ENCODE data around the gene SYTL2. TPM values are rescaled to one million over a fixed set of nuclear protein-coding genes. Genes with fewer than 3 reads are reported as not detected.

SYTL2 gene
- total and polyA plus RNA-seq, 2 experiments from 2014 or later: 3.4 to 7.2 TPM

DNA sequence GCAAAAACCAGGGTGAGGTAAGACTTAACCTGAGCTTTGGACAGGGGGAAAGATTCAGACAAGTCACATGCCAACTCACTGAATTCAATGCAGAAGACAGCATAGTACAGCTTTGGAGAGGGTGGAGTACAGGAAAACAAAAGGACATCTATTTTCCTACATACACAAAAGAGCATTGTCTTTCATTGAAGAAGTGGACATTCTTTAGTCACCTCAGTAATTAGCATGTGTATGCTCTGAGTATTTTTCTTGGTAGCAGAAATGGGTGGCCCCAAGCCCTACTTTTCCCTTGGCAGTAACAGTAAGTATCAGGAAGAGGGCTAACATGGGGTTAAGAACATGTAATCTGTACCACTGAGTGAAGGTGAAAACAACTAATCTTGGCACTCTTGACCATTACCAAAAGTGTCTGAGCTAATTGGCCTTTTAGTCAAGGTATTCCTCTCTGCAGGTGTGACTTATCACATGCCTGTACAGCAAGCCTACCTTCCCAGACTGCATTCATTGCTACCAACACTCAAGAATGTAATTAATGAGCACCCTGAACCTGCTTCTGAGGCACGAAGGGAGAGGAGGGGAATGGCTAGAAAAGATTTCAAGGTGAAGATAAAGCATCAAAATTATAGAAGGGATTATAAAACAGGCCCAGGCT lies 33.9 kb downstream of the SYTL2 start:
- peak overlapping the region; percentile 29; the same call in 1 of the 2 replicates for H2AFZ ChIP-seq
- 0 out of 2 replicates have a peak overlapping the region, but pooled peaks have one; percentile 20 for H3K4me2 ChIP-seq
- no peaks in the 10 kb centered on the region; the same call in 1 of the 3 replicates for H3K36me3 Mint-ChIP-seq (ENCODE audit: low read depth)
- no peaks in the 10 kb centered on the region for H4K20me1 ChIP-seq (replicated peaks; ENCODE audit: insufficient read depth)
- H3K4me1 ChIP-seq (ENCODE audit: insufficient read depth): peaks cover 11% of the 10 kb centered on the region
- H3K4me3 ChIP-seq: no peak overlapping the region
- peaks cover 10% of the 10 kb centered on the region; the same call in 1 of the 2 replicates for H3K9me2 ChIP-seq (ENCODE audit: insufficient read depth)
- H3F3A ChIP-seq (replicated peaks; ENCODE audit: low read depth): no peaks in the 10 kb centered on the region
- ATAC-seq (peak; percentile 36), DNase-seq (ENCODE audit: low spot score) (no peak)
- H3K27me3 Mint-ChIP-seq (ENCODE audit: insufficient read depth, low read depth, poor library complexity): peaks cover 3% of the 10 kb centered on the region
- H3K36me3 ChIP-seq (ENCODE audit: insufficient read depth): no peaks in the 10 kb centered on the region
- no peak for TF ChIP-seq ZNF331 (CRISPR knock-in tag; IDR thresholded peaks at IDR 0.05; ENCODE audit: low read depth)
- no peak for TF ChIP-seq NANOG (IDR thresholded peaks at IDR 0.05; ENCODE audit: borderline replicate concordance)
- TF ChIP-seq, protein P1, sequence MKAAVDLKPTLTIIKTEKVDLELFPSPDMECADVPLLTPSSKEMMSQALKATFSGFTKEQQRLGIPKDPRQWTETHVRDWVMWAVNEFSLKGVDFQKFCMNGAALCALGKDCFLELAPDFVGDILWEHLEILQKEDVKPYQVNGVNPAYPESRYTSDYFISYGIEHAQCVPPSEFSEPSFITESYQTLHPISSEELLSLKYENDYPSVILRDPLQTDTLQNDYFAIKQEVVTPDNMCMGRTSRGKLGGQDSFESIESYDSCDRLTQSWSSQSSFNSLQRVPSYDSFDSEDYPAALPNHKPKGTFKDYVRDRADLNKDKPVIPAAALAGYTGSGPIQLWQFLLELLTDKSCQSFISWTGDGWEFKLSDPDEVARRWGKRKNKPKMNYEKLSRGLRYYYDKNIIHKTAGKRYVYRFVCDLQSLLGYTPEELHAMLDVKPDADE (IDR thresholded peaks at IDR 0.05): no peak
- TF ChIP-seq EZH2 (IDR thresholded peaks at IDR 0.05; ENCODE audit: low read depth, unreplicated experiment): no peak
- H3K27ac Mint-ChIP-seq: peak overlapping the region; percentile 6; the same call in 1 of the 2 replicates
- no peak overlapping the region for H3K27ac ChIP-seq (ENCODE audit: low read depth)
- no peak overlapping the region for H3K4me3 Mint-ChIP-seq
- H3K9me3 Mint-ChIP-seq: peaks cover 3% of the 10 kb centered on the region; the same call in 1 of the 3 replicates
- H3K79me2 ChIP-seq (replicated peaks; ENCODE audit: insufficient read depth): no peaks in the 10 kb centered on the region
- no peaks in the 10 kb centered on the region for H3K27me3 ChIP-seq (ENCODE audit: insufficient read depth)
- peaks cover 21% of the 10 kb centered on the region for H3K4me1 Mint-ChIP-seq

DNA sequence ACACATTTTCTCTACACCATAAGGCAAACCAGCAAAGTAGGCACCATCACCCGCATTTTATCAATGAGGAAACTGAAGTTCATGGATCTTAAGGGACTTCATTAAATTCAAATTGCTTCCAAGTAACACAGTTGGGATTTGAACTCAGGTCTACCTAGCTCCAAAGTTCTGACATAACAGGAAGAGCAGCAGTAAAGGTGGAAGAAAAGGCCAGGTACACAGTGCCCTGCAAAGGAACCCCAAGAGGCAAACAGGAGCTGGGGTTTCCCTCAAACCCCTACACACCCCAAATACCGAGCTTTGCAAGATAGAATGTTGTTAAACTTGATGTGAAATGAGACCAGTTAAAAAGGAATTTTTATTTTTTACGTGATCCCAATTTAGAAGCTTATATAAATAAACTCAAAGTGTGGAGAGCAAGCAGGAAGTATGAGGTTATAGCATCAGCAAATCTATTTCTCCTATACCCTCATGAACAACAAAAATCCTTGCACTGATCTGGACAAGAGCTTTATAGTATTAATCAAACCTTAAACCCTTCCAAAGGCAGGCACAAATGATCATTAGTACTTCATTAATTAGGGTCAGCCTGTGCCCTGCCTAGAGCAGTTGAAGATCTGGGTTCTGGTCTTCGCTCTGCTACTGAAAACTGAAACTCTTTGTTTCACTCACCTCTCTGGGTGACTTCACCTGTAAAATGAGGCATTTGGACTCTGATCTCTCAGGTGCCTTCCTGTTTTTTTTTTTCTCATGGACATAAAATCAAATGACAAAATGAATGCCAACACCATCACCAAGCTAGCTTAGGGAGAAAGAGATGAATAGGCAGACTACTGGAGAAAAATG lies 36.5 kb downstream of the SYTL2 start:
- Mint-ChIP-seq H3K4me1 (peaks cover 24% of the 10 kb centered on the region), H3K27ac (no peak overlapping the region), H3K36me3 (ENCODE audit: low read depth) (no peaks in the 10 kb centered on the region; the same call in 2 of the 3 replicates), H3K4me3 (no peak overlapping the region), H3K27me3 (ENCODE audit: insufficient read depth, low read depth, poor library complexity) (peaks cover 5% of the 10 kb centered on the region), H3K9me3 (peaks cover under 1% of the 10 kb centered on the region; the same call in 2 of the 3 replicates)
- no peak overlapping the region for H3K4me3 ChIP-seq
- no peaks in the 10 kb centered on the region for H4K20me1 ChIP-seq (replicated peaks; ENCODE audit: insufficient read depth)
- H3K27me3 ChIP-seq (ENCODE audit: insufficient read depth): no peaks in the 10 kb centered on the region
- DNase-seq (ENCODE audit: low spot score) (no peak), ATAC-seq (no peak)
- TF ChIP-seq NANOG (IDR thresholded peaks at IDR 0.05; ENCODE audit: borderline replicate concordance) (no peak), ZNF331 (CRISPR knock-in tag; IDR thresholded peaks at IDR 0.05; ENCODE audit: low read depth) (no peak), JUNB (IDR thresholded peaks at IDR 0.05; ENCODE audit: unreplicated experiment) (no peak), CREB1 (CRISPR knock-in tag; IDR thresholded peaks at IDR 0.05; ENCODE audit: low read depth) (no peak), ZNF114 (CRISPR knock-in tag; IDR thresholded peaks at IDR 0.05) (no peak)
- TF ChIP-seq, protein P2, sequence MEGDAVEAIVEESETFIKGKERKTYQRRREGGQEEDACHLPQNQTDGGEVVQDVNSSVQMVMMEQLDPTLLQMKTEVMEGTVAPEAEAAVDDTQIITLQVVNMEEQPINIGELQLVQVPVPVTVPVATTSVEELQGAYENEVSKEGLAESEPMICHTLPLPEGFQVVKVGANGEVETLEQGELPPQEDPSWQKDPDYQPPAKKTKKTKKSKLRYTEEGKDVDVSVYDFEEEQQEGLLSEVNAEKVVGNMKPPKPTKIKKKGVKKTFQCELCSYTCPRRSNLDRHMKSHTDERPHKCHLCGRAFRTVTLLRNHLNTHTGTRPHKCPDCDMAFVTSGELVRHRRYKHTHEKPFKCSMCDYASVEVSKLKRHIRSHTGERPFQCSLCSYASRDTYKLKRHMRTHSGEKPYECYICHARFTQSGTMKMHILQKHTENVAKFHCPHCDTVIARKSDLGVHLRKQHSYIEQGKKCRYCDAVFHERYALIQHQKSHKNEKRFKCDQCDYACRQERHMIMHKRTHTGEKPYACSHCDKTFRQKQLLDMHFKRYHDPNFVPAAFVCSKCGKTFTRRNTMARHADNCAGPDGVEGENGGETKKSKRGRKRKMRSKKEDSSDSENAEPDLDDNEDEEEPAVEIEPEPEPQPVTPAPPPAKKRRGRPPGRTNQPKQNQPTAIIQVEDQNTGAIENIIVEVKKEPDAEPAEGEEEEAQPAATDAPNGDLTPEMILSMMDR (conservative IDR thresholded peaks at IDR 0.05; ENCODE audit: low read depth in 2 of 2): no peak
- H3K79me2 ChIP-seq (replicated peaks; ENCODE audit: insufficient read depth): no peaks in the 10 kb centered on the region
- H3K9me2 ChIP-seq (ENCODE audit: insufficient read depth): peaks cover 6% of the 10 kb centered on the region; the same call in 1 of the 2 replicates
- H3K4me1 ChIP-seq (ENCODE audit: insufficient read depth): peaks cover 11% of the 10 kb centered on the region
- H3F3A ChIP-seq (replicated peaks; ENCODE audit: low read depth): no peaks in the 10 kb centered on the region
- H3K27ac ChIP-seq (ENCODE audit: low read depth): no peak overlapping the region
- H3K4me2 ChIP-seq: no peak overlapping the region
- no peak overlapping the region for H2AFZ ChIP-seq
- H3K36me3 ChIP-seq (ENCODE audit: insufficient read depth): no peaks in the 10 kb centered on the region

All from GM23338 (cell line).